K562 (cell line): ENCODE results near the gene OPRL1. TPM values are rescaled to one million over a fixed set of nuclear protein-coding genes. Genes with fewer than 3 reads are reported as not detected.

Experiments
- CBX3 ChIP-seq, 2 experiments: IDR thresholded peaks; 1 replicate in 1 of 2; 2 replicates in 1 of 2; pipeline ENCODE4 v1.6.1; 2012; ENCODE audit warnings: inconsistent platforms in 2 of 2, low read length in 2 of 2, borderline replicate concordance in 1 of 2, control low read depth in 1 of 2
- REST ChIP-seq, 2 experiments: fragments of 450-650 bp; formaldehyde crosslinking in 1 of 2; IDR thresholded peaks; 2 replicates each; pipeline versions ENCODE4 v1.4.0 to v1.6.1; 2014 to 2020; ENCODE audit warnings: mild to moderate bottlenecking in 2 of 2, borderline replicate concordance in 1 of 2, low read depth in 1 of 2
- SIRT6 ChIP-seq: IDR thresholded peaks from one replicate; pipeline ENCODE4 v1.6.1; 2012; ENCODE audit warnings: low read depth, mild to moderate bottlenecking, control low read depth, inconsistent platforms, low read length, moderate library complexity
- ZNF57 ChIP-seq: fragments of 450-650 bp; formaldehyde crosslinking; IDR thresholded peaks from 2 replicates; pipeline ENCODE4 v1.4.0; 2020; ENCODE audit warnings: mild to moderate bottlenecking, moderate library complexity
- polyA plus RNA-seq, 8 experiments: library from polyadenylated mRNA; depleted of rRNA in 4 of 8; stranded (reverse) in 5 of 8; unstranded in 3 of 8; fragments of >200 nt; fragmentation: Nextera tagmentation in 2 of 8; fragmentation: Illumina TruSeq in 1 of 8; extraction: Ambion mirVana in 2 of 8; extraction: Trizol in 1 of 8; gene quantifications; 2 replicates each; pipeline versions ENCODE4 v1.2.1 to v1.2.3, GENCODE V29; 2011 to 2014; ENCODE audit warnings: inconsistent platforms in 1 of 8, missing spikeins in 1 of 8
- total RNA-seq, 7 experiments: library from RNA; depleted of rRNA in 6 of 7; stranded (reverse); fragments of >200 nt in 6 of 7; fragmentation: Illumina TruSeq in 2 of 7; extraction: Trizol in 2 of 7; gene quantifications; 2 replicates each; pipeline versions ENCODE4 v1.2.1 to v1.2.3, GENCODE V29; 2011 to 2021; ENCODE audit warnings: low replicate concordance in 1 of 7

Gene OPRL1
- total and polyA plus RNA-seq, 9 of the 15 experiments (the other 6 are each of a cell fraction or from before 2014, with no cell fraction given) = 0.06 to 0.33 (median 0.11) TPM; not detected in 2

DNA sequence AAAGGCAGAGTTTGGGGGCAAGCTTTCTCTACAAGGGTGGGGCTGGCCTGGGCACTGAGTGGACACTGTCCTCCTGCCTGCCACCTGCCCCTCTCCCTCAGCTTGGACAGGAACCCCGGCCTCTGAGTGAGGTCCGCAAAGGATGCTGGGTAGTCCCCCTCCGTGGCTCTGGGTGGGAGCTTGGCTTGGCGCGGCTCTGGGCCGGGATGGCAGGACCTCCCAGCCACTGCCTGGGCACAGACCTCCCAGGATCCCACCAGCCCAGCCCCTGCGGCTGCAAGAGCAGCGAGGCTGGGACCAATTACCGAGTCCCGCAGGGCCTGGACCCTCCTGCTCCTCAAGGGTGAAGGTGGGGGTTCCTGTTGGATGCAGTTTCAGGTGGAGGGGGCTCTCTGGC is 27.6 kb upstream of the OPRL1 start (continued):
- TF ChIP-seq REST (IDR thresholded peaks at IDR 0.05; ENCODE audit: borderline replicate concordance) (no peak), REST (CRISPR knock-in tag; IDR thresholded peaks at IDR 0.05; ENCODE audit: low read depth) (no peak), ZNF57 (no peak), CBX3 (IDR thresholded peaks at IDR 0.05; ENCODE audit: borderline replicate concordance in 1 of 2, low read length in 2 of 2) (no peak), SIRT6 (no peak)
